Measurements from ENCODE around the gene PLD2.
"Not testable (repeated sequence)": the region's sequence is repeated elsewhere in the genome, so short reads cannot be mapped to it uniquely, and the experiment has no call there.

PLD2 gene

DNA sequence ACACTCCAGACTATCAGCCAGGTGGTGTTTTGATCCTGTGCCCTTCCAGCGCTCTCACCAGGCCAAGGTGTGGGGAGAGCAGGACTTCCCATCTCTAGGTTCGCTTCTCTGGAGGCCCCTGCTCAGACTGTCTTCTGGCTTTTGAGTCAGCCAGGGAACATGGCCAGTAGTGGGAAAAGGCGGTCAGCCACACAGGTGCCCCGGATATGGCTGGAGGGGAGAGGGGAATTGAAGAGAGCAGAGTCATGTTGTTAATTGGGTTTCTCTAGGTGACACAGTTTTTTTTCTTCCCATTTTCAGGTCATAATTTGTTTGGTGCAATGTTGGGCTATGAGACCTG lies 27.7 kb downstream of the PLD2 start:
- DNase-seq = no peak

DNA sequence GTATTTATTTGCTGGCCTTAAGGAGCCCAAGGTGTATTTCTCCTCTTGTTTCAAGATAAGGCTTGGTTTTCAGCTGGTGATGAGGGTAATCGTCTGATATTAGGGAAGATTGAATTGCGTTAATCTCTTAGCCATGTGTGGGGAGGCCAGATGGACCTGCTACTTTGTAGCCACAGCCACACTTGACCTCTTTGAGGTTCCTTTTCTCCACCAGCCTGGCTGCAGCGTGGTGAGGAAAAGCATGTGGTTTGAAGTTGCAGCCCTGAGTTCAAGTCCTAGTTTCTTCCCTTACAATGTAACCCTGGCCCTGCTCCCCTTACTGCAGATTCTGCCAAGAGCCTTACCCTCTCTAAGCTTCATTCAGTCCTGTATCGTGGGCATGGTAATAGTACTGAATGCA lies 29.3 kb downstream of the PLD2 start:
- DNase-seq = no peak

DNA sequence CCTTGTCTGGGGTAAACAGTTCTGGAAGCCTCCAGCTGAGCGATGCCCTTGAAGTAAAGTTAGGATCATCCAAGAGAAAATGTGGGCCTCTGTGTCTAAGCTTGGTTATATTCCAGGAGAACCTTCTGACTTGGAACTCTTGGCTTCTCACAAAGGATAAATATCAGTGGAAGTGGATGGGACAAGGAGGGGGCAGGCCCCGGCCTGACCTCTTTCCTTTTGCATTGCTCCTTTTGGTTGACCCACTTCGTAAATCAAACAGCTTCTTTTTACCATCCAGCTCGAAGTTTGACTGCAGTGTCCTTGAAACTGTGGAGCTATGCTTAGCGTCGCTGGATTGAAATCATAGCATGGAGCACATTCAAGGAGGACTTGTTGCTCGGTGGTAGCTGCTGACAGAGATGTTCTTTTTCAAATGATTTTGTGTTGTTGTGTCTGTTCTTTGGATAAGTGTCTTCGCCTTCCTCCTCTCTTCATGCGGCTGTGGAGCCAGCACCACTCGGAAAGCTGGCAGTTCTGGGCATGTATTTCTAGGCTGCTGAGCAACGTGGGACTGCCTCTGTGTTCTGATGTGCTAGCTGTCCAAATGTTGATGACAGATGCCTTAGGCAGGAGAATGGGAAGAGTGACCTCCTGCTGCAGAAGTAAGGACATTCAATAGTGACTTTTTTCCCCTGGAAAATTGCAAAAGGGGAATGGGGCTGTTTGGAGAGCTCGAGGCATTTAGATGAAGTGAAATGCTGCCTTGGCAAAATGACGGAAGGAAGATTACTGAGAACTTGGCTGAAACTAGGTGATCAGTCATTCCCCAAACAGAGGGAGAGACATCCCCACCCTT lies 30.7 kb downstream of the PLD2 start:
- no peak for DNase-seq

DNA sequence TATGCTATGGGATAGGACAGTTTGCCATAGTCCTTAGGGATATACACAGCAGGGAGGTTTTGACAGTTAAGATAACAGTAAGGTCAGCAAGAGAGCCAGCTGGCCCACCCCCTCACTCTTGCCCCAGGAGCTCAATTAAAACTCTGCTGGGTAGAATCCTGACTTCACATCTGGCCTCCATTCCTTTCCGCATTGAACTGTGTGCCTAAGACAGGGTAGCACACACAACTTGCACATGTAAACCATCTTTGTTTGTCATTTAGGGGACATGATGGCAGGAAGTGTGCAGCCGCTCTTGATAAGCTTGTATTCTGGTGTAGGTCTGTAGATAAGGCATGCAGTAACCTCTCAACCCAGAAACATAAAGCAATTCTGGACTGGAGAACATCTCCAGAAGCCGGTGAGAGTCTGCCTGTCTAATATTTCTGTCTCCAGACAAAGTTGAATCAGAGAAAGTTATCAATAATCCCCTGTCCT lies 31.4 kb downstream of the PLD2 start:
- no peak for DNase-seq

DNA sequence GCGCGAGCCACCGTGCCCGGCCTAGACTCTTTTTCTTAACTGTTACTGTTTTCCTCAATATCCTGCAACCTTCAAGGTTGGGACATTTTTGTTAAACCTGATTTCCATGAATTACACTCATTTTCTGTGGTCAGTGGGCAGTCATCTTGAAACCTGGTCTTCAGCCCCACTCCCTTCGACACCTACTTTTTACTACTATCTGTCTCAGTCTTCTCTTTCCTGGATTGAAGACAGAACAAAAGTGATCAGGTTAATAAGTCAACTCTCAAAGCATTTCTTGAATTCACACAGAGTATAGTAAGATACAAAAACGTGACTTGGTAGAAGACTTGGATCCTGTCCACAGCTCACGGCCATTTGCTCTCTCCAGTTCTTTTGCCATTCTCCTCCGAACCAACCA lies 32.3 kb downstream of the PLD2 start:
- DNase-seq = no peak

DNA sequence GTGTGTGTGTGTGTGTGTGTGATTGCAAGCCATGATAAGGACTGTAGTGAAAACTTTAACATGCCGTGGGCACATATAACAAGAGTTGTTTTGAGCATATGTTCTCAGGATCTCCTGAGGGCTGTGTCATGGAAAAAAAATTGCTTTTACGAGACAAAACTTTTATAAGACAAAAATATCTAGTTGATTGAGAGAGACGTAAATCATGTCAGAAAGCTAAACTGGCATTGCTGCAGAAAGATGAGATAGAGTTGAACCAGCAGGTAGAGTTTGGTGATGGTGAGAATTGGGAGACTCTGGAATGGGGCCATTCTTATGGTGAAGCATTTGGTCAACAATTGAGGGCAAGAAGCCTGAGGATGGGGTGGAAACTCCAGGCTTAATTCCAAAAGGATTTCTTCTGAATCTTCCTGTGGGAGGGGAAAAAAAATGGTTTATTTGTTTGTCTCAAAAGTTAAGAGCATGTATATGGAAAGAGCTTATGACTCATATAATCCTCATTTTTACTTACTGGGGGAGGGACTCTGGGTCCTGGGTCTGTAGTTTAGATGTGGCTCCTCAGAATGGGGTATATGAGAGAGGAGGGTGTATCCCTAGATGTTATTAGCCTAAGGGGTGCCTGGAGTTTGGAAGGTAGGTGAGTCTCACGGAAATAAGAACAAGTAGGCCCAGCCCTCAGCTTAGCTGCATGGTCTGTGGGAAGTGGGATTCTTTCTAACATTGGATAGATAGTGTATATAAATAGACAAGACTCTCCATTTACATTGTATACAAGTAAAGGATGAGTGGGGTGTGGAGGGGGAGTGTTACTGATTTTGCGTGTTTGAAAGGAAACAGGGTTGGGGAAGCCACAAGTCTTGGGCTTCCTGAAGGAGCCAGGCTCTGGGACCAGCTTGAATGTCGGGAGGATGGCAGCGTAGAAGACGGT lies 33.3 kb downstream of the PLD2 start:
- DNase-seq = no peak

DNA sequence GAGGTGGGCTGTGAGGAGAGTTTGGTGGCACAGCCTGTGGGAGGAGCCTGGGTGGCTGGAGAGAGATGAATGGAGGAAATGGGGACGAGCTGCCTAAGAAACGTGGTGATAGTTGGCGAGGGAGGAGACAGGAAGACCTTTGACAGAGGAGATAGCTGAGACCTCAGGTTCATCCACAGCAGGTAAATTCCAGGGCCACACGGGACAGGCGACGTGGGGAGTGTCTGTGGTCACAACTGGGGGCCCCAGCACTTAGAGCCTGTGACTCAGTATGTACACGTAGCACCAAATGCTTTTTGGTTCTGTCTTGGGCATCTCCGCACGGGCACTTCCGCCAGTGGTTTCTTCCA lies 33.9 kb downstream of the PLD2 start:
- DNase-seq = no peak

DNA sequence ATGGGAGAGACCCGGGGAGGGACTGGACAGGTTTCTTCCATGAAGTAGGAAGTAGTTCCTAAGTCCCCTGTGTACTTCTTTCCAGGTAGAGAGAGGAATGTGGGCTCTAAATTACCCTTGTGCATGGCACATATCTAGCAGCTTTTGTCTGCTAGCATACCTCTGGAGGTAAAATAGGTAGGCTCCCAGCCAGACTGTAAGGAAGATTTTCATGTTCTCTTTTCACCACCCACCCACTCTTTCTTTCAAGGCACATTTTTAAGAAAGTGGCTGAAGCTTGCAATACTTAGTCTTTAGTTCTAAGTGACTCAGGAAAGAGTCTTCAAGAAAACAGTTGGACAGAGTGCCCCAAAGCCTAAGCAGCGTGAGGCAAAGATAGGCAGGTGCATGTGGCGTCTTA lies 35.4 kb downstream of the PLD2 start:
- no peak for DNase-seq

DNA sequence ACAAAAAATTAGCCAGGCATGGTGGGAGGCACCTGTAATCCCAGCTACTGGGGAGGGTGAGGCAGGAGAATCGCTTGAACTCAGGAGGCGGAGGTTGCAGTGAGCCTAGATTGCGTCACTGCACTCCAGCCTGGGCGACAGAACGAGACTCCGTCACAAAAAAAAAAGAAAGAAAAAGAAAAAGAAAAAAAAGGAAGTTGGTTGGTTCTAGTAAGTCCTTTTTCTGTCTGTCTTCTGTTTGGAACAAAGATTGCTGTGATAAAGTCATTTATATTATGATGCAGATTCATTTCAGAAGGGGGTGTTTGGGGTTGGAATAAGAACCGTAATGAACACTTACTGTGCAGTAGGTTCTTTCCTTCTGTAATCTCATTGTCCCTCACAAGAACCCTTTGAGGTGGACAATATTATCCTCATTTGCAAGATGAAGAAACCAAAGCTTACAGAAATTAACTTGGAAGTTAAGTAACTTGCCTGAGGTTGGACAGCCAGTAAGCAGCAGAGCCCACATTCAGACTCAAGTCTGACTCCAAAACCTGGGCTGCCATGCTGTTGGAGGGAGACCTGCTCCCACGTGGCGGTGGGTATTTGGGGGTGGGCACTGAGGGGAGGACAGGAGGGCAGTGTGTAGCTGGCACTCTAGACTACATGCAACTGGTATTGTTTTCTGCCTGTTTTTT lies 36.5 kb downstream of the PLD2 start:
- DNase-seq = no peak

DNA sequence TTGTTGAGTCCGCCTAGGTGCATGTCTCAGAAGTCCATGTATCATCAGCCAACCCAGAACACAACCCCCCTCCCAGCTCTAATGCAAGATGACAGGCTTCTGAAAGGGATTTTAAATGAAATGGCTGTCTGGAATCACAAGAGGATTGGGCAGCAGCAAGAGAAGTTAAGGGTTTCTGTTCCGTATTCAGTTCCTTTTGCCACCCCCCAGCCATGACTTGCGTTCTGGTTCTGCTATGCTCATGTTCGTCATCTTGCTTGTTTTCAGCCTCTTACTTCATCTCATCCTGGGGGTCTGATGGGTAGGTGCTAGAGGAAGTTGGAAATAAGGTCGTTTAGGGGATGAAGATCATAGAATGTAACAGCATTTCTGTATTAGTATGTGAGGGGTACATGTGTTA lies 38.2 kb downstream of the PLD2 start:
- no peak for DNase-seq

DNA sequence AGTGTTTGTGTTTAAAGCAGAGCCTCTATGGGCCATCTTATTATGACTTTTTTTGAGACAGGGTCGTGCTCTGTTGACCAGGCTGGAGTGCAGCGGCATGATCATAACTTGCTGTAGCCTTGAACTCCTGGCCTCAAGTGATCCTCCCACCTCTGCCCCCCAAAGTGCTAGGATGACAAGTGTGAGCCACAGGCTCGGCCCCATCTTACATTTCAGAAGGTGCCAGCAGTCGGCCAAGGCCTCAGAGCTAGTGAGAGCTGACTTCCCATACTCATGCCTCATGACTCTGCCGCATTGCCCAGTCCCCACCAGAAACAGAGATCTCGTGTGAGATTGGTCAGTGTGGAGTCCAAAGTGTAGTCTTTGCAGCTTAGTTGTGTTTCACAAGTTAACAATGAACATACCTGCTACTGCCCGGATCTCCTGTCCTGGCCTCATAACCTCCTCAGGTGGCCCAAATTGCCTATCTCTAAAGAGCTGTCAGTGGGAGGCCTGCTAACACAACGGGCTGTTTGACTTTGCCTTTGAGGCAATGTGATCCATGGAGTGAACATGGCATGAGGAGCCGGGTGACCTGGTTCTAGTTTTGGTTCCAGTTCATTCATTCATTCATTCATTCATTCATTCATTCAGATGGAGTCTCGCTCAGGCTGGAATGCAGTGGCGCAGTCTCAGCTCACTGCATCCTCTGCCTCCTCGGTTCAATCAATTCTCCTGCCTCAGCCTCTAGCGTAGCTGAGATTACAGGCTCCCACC lies 39.9 kb downstream of the PLD2 start:
- no peak for DNase-seq

DNA sequence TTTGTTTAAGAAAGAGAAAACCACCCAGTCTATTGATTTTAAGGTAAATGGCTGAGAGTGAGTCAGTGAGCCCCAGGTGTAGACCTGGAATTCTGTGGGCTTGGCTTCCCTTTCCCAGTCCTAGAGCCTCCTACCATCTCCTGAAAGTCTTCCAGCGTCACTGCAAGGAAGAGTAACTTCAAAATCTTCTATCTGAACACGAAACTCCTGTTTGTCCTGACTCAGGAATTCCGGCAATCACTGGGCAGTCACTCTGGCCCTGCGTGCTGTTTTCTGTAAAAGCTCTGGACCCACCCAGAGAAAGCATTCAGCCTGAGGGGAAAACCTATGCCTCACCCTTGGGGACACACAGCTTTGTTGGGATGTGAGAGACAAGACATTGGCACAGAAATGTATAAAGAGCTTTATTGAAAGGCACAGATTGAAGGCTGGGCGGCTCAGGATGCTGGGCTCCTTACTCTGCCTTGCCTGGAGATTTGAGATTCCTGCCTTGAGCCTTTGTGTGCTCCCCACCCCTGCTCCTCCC lies 42.1 kb downstream of the PLD2 start:
- DNase-seq = no peak

DNA sequence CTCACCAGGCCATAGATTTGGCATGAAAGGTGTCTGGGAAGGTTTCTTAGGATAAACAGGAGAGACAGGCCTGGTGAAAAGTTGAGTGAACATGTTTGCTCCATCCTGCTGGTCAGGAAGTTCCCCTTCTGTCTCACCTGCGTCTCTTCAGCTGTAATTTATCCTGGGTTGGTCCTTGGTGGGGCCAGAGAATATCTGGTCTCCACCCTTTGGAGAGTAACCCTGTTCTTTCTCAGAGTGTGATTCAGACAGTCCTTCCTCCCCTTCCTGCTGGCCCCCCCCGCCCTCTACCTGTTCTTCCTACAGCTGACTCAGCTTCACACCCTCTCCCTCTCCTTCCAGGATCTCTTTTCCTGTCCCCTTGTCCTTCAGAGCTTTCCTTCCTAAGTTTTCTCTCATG lies 43.3 kb downstream of the PLD2 start:
- DNase-seq = no peak

DNA sequence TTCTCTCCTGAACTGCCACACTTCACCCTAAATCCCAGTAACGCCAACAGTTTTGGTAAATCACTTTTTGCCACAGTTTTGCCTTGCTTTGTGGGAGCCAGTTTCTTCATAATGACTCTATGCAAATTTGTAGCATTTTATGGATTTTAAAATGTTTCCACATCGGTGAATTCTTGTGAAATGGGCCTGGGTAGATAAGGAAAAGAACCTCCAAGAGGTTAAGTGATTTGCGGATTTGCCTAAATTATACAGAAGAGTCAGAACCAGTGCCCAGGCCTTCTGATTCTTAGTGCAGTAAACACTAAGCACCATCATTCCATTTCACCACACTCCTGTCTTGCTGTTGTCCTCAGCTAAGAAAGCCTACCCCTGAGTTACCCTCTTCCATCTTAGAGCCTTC lies 44.1 kb downstream of the PLD2 start:
- no peak for DNase-seq

DNA sequence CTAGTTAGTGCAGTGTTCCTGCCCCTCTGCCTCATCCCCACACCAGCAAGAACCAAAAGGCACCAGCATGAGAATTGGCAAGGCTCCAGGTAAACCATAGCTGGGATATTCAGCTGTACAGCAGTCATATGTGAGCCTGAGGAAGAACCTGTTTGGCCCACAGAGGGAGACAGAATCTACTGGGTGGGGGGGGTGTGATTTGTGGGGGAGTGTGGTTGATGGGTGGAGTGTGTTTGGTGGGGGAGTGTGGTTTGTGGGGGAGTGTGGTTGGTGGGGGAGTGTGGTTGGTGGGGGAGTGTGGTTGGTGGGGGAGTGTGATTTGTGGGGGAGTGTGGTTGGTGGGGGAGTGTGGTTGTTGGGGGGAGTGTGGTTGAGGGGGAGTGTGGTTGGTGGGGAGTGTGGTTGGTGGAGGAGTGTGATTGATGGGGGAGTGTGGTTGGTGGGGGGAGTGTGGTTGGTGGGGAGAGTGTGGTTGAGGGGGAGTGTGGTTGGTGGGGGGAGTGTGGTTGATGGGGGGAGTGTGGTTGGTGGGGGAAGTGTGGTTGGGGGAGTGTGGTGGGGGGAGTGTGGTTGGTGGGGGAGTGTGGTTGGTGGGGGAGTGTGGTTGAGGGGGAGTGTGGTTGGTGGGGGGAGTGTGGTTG lies 45.7 kb downstream of the PLD2 start:
- peak; percentile 8 for DNase-seq

DNA sequence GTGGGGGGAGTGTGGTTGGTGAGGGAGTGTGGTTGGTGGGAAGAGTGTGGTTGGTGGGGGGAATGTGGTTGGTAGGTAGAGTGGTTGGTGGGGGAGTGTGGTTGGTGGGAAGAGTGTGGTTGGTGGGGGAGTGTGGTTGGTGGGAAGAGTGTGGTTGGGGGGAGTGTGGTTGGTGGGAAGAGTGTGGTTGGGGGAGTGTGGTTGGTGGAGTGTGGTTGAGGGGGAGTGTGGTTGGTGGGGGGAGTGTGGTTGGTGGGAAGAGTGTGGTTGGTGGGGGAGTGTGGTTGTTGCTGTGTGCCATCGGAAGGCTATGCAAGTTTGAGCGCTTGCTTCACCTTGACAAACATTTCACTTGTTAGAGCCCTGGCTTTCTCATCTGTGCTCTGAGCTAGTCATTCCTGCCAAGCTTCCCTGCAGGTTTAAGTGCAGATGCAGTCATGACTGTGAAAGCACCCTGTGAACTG lies 46.3 kb downstream of the PLD2 start:
- DNase-seq = peak; percentile 24

DNA sequence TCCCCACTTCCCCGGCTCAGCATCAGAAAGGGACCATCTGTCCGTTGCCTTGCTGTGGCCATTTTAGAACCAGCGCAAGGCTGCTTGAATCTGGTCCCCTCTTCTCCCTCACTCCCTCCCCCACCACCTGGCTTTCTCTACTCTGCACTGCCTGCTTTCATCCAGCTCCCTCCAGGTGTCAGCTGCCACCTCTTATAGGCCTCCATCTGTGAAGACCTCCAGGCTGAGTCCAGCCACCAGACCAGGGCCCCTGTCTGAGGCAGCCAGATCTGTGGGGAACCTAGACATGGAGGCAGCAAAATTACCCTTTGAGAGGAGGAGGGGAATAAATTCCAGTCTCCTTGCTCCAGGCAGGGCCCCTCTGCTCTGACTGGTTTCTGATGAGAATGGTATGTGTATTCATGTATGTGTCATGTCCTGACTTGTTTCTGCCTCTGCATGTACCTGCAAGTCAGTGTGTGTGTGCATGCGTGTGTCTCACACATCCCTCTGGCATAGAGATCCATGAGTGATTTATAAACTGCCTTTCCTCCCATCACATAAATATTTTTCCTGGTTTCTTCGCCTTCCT lies 47.2 kb downstream of the PLD2 start:
- DNase-seq = peak; percentile 84

DNA sequence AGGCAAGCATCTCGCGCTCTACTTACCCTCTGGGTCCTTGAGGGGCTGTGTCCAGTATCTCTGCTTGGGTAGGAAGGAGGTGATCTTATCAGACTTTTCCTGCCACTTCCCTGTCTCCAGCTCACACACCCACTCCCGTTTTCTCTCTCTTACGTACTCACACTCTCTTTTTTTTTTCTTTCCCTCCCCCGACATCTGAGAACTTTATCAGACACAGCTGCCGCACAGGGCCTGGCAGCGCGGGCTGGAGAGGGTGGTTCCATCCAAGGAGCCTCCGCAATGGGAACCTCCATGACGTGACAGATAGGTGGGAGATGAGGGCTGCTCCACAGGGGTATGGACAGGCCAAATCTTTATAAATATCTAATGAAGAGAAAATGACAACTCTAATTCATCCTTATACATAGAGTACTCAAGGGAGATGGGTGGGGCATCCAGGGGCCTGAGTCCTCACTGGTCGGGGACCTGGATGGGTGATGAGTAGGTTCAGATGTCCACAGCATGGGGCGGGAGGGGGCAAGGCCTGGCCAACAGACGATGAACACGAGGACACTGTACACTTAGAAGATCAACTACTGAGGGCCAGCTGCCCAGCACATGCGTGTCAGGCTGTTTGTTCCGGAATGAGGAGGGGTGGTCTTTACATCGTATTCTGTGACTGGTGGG lies 49.5 kb downstream of the PLD2 start:
- peak; percentile 5 for DNase-seq

DNA sequence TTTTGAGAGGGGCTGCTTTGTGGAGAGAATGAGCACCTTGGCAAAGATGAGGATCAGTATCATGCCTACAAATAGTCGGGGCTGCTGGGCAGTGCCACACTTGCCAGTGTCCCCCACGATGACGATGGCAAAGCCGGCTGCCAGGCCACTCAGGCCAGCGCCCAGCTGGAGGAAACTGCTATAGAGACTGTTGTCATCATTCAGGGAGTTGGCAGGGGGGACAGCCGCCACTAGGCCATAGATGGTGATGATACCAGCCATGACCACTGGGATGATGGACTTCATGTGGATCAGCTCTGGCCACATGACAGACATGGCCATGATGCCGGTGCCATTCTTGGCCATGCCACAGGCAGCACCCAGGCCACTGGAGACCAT lies 50.0 kb downstream of the PLD2 start:
- DNase-seq = no peak

DNA sequence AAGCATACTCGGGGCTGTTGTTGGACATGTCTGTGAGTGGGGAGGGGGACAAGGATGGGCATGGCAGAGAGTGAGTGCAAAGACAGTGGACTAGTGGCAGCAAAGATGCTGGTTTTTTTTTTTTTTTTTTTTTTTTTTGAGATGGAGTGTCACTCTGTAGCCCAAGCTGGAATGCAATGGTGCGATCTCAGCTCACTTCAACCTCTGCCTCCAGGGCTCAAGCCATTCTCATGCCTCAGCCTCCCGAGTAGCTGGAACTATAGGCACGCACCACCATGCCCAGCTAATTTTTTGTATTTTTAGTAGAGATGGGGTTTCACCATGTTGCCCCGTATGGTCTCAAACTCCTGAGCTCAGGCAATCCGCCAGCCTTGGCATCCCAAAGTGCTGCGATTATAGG lies 50.4 kb downstream of the PLD2 start:
- DNase-seq = not testable (repeated sequence)
